CD4-positive, CD25-positive, alpha-beta regulatory T cell (primary cell): ENCODE results near the gene SMARCC1. TPM values are rescaled to one million over a fixed set of nuclear protein-coding genes. Genes with fewer than 3 reads are reported as not detected.

Experiments used
- ATAC-seq, 2 donors: fragments of 150-1000 bp; cut with Tn5 transposase; one replicate each; pipeline ENCODE4 v1.10.0; 2021; ENCODE audit warnings: low read depth in 2 of 2, moderate number of reproducible peaks in 2 of 2, moderate library complexity in 1 of 2
- DNase-seq, 3 donors: peaks; one replicate each; pipeline versions ENCODE4 v3.0.0 to v3.0.0-alpha.2; 2012 to 2022; ENCODE audit warnings: mixed read lengths in 1 of 3
- H3K27ac ChIP-seq: one replicate; pipeline ENCODE4 v1.7.0; 2013; ENCODE audit warnings: mild to moderate bottlenecking, low read length; ENCODE audit not compliant: insufficient read depth, poor library complexity, severe bottlenecking
- H3K27me3 ChIP-seq: one replicate; pipeline ENCODE4 v1.7.0; 2013; ENCODE audit warnings: low read length; ENCODE audit not compliant: control insufficient read depth, insufficient read depth
- H3K36me3 ChIP-seq: one replicate; pipeline ENCODE4 v1.7.0; 2013; ENCODE audit warnings: mild to moderate bottlenecking, low read length, moderate library complexity; ENCODE audit not compliant: control insufficient read depth, insufficient read depth
- H3K4me1 ChIP-seq: 2 replicates; pipeline ENCODE4 v1.7.0; 2013; ENCODE audit warnings: mild to moderate bottlenecking, low read length; ENCODE audit not compliant: insufficient read depth, control insufficient read depth, poor library complexity, severe bottlenecking
- H3K4me3 ChIP-seq: one replicate; pipeline ENCODE4 v1.7.0; 2013; ENCODE audit warnings: low read depth, mild to moderate bottlenecking, low read length, moderate library complexity
- H3K9me3 ChIP-seq, 2 experiments: 1 replicate in 1 of 2; 2 replicates in 1 of 2; pipeline ENCODE4 v1.7.0; 2013; ENCODE audit warnings: low read length in 2 of 2, mild to moderate bottlenecking in 1 of 2, moderate library complexity in 1 of 2; ENCODE audit not compliant: control insufficient read depth in 2 of 2
- H3K27ac Mint-ChIP-seq, 3 donors: one replicate each; pipeline ENCODE4 v1.8.0; 2020 to 2022; ENCODE audit warnings: mild to moderate bottlenecking in 3 of 3, mixed read lengths in 3 of 3, moderate library complexity in 2 of 3
- H3K27me3 Mint-ChIP-seq: one replicate; pipeline ENCODE4 v1.8.0; 2022; ENCODE audit warnings: mild to moderate bottlenecking, mixed read lengths
- H3K36me3 Mint-ChIP-seq: one replicate; pipeline ENCODE4 v1.8.0; 2020; ENCODE audit warnings: mixed read lengths
- H3K4me1 Mint-ChIP-seq, 4 donors: one replicate each; pipeline ENCODE4 v1.8.0; 2020 to 2022; ENCODE audit warnings: mixed read lengths in 4 of 4, mild to moderate bottlenecking in 1 of 4
- H3K4me3 Mint-ChIP-seq, 4 donors: one replicate each; pipeline ENCODE4 v1.8.0; 2020 to 2022; ENCODE audit warnings: mild to moderate bottlenecking in 4 of 4, mixed read lengths in 4 of 4, moderate library complexity in 3 of 4
- H3K9me3 Mint-ChIP-seq, 7 donors: one replicate each; pipeline ENCODE4 v1.8.0; 2020 to 2022; ENCODE audit warnings: mixed read lengths in 7 of 7, mild to moderate bottlenecking in 3 of 7, moderate library complexity in 2 of 7
- polyA plus RNA-seq, 4 donors: library from polyadenylated mRNA; unstranded; fragments of 300-500 nt; fragmentation: Illumina TruSeq; gene quantifications; one replicate each; pipeline ENCODE4 v1.2.3, GENCODE V29; 2021
- total RNA-seq: library from RNA; stranded (reverse); gene quantifications from one replicate; pipeline ENCODE4 v1.2.3, GENCODE V29; 2022

SMARCC1 gene
- total and polyA plus RNA-seq, 5 donors from 2014 or later: 53.2 to 132 (median 56.7) TPM

DNA sequence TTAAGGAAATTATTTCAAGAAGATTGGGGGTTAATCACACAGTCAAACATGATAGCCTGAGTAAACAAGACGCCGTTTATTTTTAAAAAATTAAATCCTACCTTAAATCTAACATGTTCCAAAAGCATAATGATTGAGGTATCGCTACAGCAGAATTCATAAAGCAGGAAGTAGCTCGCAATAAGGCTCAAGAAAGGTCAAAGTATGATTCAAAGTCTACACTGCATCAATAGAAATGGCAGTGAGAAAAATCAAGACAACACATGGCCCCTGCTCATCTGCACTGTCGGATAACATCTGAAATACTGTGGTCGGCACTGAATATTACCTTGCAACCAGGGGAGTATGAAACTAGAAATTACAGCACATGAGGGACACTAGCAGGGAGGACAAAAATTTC is 93.2 kb downstream of the SMARCC1 start:
- Mint-ChIP-seq H3K4me1 (peaks cover 0 to 8% (median 3%) of the 10 kb centered on the region in 4 donors), H3K27me3 (no peaks in the 10 kb centered on the region), H3K9me3 (no peaks in the 10 kb centered on the region), H3K27ac (peak overlapping the region in 1 of 3 donors; percentile 26), H3K36me3 (peaks cover 42% of the 10 kb centered on the region), H3K4me3 (no peak overlapping the region)
- H3K27me3 ChIP-seq: no peaks in the 10 kb centered on the region
- peaks cover 86% of the 10 kb centered on the region for H3K36me3 ChIP-seq
- H3K4me1 ChIP-seq: no peaks in the 10 kb centered on the region
- no peak overlapping the region for H3K27ac ChIP-seq
- DNase-seq: no peak
- H3K4me3 ChIP-seq: no peak overlapping the region
- ATAC-seq: no peak
- no peaks in the 10 kb centered on the region for H3K9me3 ChIP-seq

DNA sequence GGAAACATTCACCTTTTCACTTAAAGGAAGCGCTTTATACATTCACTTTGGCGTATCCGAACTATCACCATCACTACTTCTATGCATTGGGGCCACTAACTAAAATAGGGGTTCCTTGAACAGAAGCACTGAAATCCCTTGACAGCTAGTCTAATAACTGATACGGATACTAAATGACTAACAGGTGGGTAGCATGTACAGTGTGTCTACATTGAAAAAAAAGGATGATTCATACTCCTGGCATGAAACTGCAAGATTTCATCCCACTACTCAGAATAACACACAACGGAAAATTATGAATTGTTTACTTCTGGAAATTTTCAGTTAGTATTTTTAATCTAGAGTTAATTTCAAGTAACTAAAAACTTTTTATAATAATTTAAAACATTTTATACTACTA is 96.7 kb downstream of the SMARCC1 start:
- DNase-seq: no peak
- H3K27ac ChIP-seq: no peak overlapping the region
- H3K9me3 Mint-ChIP-seq: no peaks in the 10 kb centered on the region
- peaks cover 29% of the 10 kb centered on the region for H3K36me3 Mint-ChIP-seq
- H3K27me3 Mint-ChIP-seq: no peaks in the 10 kb centered on the region
- H3K27ac Mint-ChIP-seq: no peak overlapping the region
- no peaks in the 10 kb centered on the region for H3K9me3 ChIP-seq
- H3K4me3 ChIP-seq: no peak overlapping the region
- ATAC-seq: no peak
- H3K36me3 ChIP-seq: peaks cover 71% of the 10 kb centered on the region
- H3K4me1 ChIP-seq: no peaks in the 10 kb centered on the region
- H3K27me3 ChIP-seq: no peaks in the 10 kb centered on the region
- peaks cover 0 to 7% (median 2%) of the 10 kb centered on the region in 4 donors for H3K4me1 Mint-ChIP-seq
- no peak overlapping the region for H3K4me3 Mint-ChIP-seq

DNA sequence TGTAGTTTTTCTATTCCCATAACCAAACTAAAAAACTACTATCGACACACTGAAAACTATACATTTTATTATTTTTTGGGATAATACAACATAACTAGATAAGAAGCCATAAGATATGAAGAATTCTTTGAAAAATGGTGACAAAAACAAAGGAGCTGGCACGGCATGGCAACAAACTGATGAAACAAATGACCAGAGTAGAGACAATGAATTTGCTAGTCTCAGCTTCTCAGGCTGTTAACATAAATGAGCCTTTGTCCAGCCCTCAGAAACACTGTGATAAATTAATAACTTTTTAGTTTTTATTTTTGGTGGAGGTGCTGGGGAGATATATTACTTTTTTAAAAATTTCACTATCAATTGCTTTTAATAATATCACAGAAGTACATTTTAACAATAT is 100.7 kb downstream of the SMARCC1 start:
- Mint-ChIP-seq H3K27me3 (no peaks in the 10 kb centered on the region), H3K27ac (no peak overlapping the region), H3K9me3 (no peaks in the 10 kb centered on the region), H3K36me3 (peaks cover 25% of the 10 kb centered on the region), H3K4me3 (no peak overlapping the region), H3K4me1 (peaks cover 0 to 3% (median 0%) of the 10 kb centered on the region in 4 donors)
- H3K27me3 ChIP-seq: no peaks in the 10 kb centered on the region
- DNase-seq (no peak), ATAC-seq (no peak)
- H3K36me3 ChIP-seq: peaks cover 72% of the 10 kb centered on the region
- H3K4me1 ChIP-seq: no peaks in the 10 kb centered on the region
- H3K9me3 ChIP-seq: no peaks in the 10 kb centered on the region
- H3K4me3 ChIP-seq: no peak overlapping the region
- no peak overlapping the region for H3K27ac ChIP-seq

DNA sequence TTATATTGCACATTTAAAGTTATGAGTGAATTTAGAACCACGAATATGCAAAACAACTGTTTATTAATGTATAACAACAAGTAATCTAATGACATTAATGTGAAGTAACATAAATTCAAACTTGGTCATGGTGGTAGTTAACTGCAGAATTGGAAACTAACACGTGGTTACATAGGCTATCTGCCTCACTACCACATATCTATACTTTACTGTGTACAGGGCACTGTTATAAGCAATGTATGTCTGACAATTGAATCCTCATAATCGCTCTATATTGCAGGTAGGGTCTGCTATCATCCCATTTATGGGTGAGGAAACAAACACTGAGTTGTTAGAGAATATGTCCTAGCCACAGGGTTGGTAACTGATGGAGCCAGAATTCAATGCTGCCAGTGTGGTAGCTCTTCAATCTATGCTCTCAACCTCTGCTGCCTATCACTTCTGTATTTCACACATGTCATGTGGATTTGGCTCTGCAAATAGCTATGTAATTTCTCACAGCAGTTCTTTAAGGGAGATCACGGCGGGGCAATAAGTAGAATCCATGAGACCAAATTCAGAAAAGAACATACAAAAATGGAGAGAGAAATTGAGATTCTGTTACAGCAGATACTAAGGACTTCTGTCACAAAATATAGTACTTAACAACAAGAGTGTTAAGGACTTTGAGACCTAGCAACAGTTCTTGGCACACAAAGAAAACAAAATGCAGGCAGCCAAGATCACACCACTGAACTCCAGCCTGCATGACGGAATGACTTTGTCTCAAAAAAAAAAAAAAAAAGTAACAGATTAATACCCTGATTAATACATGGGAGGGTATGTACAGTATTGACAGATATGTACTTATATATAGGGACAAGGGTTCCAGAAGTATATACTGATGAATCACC is 103.0 kb downstream of the SMARCC1 start:
- DNase-seq (no peak), ATAC-seq (no peak)
- Mint-ChIP-seq H3K4me1 (peaks cover 0 to 6% (median 3%) of the 10 kb centered on the region in 4 donors), H3K4me3 (no peak overlapping the region), H3K27me3 (no peaks in the 10 kb centered on the region), H3K9me3 (no peaks in the 10 kb centered on the region), H3K27ac (peak overlapping the region in 1 of 3 donors; percentile 47), H3K36me3 (peaks cover 35% of the 10 kb centered on the region)
- peaks cover 79% of the 10 kb centered on the region for H3K36me3 ChIP-seq
- H3K27ac ChIP-seq: no peak overlapping the region
- no peak overlapping the region for H3K4me3 ChIP-seq
- H3K27me3 ChIP-seq: no peaks in the 10 kb centered on the region
- H3K9me3 ChIP-seq: no peaks in the 10 kb centered on the region
- no peaks in the 10 kb centered on the region for H3K4me1 ChIP-seq

DNA sequence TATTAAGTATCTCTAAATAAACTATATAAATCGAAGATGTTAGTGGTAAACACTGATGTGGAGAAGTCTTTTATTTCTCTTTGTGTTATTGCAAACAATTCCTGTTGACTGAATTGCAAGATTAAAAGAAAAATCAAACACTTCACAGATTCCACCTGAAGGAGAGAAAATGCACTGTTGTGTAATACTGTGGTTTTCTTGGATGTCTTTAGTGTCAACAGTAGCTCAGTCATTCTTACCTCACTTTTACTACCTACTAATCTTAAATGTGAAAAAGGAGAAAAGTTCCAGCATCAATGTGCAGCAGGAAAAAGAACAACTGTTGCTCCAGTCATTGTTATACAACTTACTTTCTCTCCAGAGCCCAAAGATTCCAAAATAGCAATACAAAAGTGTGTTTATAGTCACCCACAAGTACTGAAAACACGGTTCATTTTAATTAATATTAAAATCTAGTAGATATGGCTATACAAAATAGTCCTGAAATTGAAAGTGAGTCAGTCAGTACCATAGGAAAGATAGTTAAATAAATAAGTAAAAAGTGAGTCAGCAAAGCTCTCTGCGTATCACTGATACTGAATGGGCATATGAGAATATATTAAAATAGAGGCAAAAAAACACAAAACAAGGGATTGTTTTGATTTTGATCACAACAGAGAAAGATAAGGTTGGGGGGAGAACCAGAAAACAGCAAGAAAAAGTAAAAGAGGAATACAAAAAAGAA is 112.5 kb downstream of the SMARCC1 start:
- H3K27me3 ChIP-seq: no peaks in the 10 kb centered on the region
- H3K36me3 ChIP-seq: peaks cover 76% of the 10 kb centered on the region
- H3K27ac Mint-ChIP-seq: no peak overlapping the region
- H3K9me3 ChIP-seq: no peaks in the 10 kb centered on the region
- H3K4me3 ChIP-seq: no peak overlapping the region
- no peaks in the 10 kb centered on the region for H3K27me3 Mint-ChIP-seq
- no peaks in the 10 kb centered on the region for H3K4me1 ChIP-seq
- H3K36me3 Mint-ChIP-seq: peaks cover 22% of the 10 kb centered on the region
- H3K4me1 Mint-ChIP-seq: peaks cover 0 to 11% (median 7%) of the 10 kb centered on the region in 4 donors
- ATAC-seq: no peak
- no peak for DNase-seq
- no peak overlapping the region for H3K27ac ChIP-seq
- no peak overlapping the region for H3K4me3 Mint-ChIP-seq
- H3K9me3 Mint-ChIP-seq: no peaks in the 10 kb centered on the region

DNA sequence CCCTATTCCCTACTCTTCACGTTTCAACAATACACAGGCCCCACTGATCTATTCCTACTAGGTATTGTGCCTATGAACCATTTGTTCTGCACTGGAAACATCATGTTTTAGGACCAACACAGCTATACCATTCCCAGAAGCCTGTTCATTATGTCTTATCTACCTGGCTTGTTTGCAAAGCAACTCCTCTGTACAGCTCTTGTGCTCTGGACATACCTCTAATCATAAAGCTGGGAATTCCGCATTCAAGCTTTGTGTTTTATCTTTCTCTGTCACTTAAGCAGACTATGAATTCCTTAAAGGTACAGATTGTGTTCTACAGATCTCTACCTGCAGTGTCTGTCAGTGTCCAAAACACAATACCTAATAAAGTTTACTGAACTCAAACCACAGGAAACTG is 115.6 kb downstream of the SMARCC1 start:
- H3K27ac ChIP-seq: no peak overlapping the region
- H3K9me3 ChIP-seq: no peaks in the 10 kb centered on the region
- no peak overlapping the region for H3K4me3 ChIP-seq
- H3K4me1 ChIP-seq: no peaks in the 10 kb centered on the region
- H3K4me1 Mint-ChIP-seq: peaks cover 0 to 2% (median under 1%) of the 10 kb centered on the region in 4 donors
- H3K36me3 Mint-ChIP-seq: peaks cover 8% of the 10 kb centered on the region
- H3K27me3 ChIP-seq: no peaks in the 10 kb centered on the region
- ATAC-seq (no peak), DNase-seq (no peak)
- H3K9me3 Mint-ChIP-seq: no peaks in the 10 kb centered on the region
- peaks cover 63% of the 10 kb centered on the region for H3K36me3 ChIP-seq
- H3K27me3 Mint-ChIP-seq: no peaks in the 10 kb centered on the region
- H3K27ac Mint-ChIP-seq: peak overlapping the region in 2 of 3 donors; percentile 5 to 83
- no peak overlapping the region for H3K4me3 Mint-ChIP-seq

DNA sequence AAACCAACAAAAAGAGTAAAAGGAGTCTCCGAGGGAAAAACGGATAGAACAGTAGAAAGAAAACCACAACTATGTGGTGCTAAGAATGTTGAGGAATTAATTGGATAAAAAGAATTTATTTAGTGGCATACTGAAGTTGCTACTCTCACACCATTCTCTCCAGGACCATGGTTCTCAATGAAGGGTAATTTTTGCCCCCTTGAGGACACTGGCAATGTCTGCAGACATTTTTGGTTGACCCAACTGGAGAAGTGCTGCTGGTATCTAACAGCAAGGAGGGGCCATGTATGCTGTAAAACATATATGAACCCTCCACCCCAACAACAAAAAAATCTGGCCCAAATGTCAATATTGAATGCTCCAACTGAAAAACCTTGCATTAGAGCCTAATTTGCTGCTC is 117.2 kb downstream of the SMARCC1 start:
- Histone ChIP-seq H3K27me3 (no peaks in the 10 kb centered on the region), H3K9me3 (no peaks in the 10 kb centered on the region), H3K4me3 (no peak overlapping the region), H3K27ac (no peak overlapping the region), H3K4me1 (no peaks in the 10 kb centered on the region), H3K36me3 (peaks cover 56% of the 10 kb centered on the region)
- Mint-ChIP-seq H3K4me1 (peaks cover 0 to 12% (median 0%) of the 10 kb centered on the region in 4 donors), H3K27ac (no peak overlapping the region), H3K27me3 (no peaks in the 10 kb centered on the region), H3K9me3 (no peaks in the 10 kb centered on the region), H3K36me3 (peaks cover 14% of the 10 kb centered on the region), H3K4me3 (no peak overlapping the region)
- ATAC-seq (no peak), DNase-seq (peak in 1 of 3 donors; percentile 15)
